UCSD-AML1 (cell line): Measurements from ENCODE around the gene CXCR2.
A peak's percentile ranks its signal among the peaks of the same experiment; 100 is the strongest.
"Not testable (repeated sequence)": the region's sequence is repeated elsewhere in the genome, so short reads cannot be mapped to it uniquely, and the experiment has no call there.

Experiments used
- DNase-seq: peaks from one replicate; lab custom pipeline; 2025; ENCODE audit not compliant: unreplicated experiment; lab: John Stamatoyannopoulos, UW

Gene CXCR2

GRCh38 chr2:218125626-218126080 is at the start of gene CXCR2:
CXCR2 (plus strand) TSS chr2:218126028; CDS start chr2:218134802, 8,774 bp downstream.
- DNase-seq: peak; percentile 35

GRCh38 chr2:218077464-218078216 is 48.2 kb upstream of the CXCR2 start:
- DNase-seq: no peak

- DNase-seq: no peak
These were observed 45.6 kb upstream of the CXCR2 start for GRCh38 chr2:218079943-218080913.

- no peak for DNase-seq
These were observed 44.8 kb upstream of the CXCR2 start for GRCh38 chr2:218081063-218081462.

- no peak for DNase-seq
These were observed 44.1 kb upstream of the CXCR2 start for GRCh38 chr2:218081695-218082094.

GRCh38 chr2:218082586-218083351 is 43.1 kb upstream of the CXCR2 start:
- DNase-seq: no peak

- no peak for DNase-seq
These were observed 42.5 kb upstream of the CXCR2 start for GRCh38 chr2:218083352-218083676.

GRCh38 chr2:218086478-218086877 is 39.4 kb upstream of the CXCR2 start:
- DNase-seq: no peak

- no peak for DNase-seq
These were observed 36.6 kb upstream of the CXCR2 start for GRCh38 chr2:218089259-218089658.

GRCh38 chr2:218091746-218092145 is 34.1 kb upstream of the CXCR2 start:
- DNase-seq: no peak

- no peak for DNase-seq
These were observed 31.9 kb upstream of the CXCR2 start for GRCh38 chr2:218093879-218094278.

- no peak for DNase-seq
These were observed 30.0 kb upstream of the CXCR2 start for GRCh38 chr2:218095853-218096252.

- no peak for DNase-seq
These were observed 27.9 kb upstream of the CXCR2 start for GRCh38 chr2:218097975-218098374.

- not testable (repeated sequence) for DNase-seq
These were observed 17.0 kb upstream of the CXCR2 start for GRCh38 chr2:218108834-218109233.

GRCh38 chr2:218121789-218122188 is 4.0 kb upstream of the CXCR2 start:
- not testable (repeated sequence) for DNase-seq

GRCh38 chr2:218122286-218122685 is 3.5 kb upstream of the CXCR2 start:
- not testable (repeated sequence) for DNase-seq

GRCh38 chr2:218123986-218124385 is 1.8 kb upstream of the CXCR2 start:
- DNase-seq: no peak

- no peak for DNase-seq
These were observed 733 bp upstream of the CXCR2 start for GRCh38 chr2:218125095-218125494.

GRCh38 chr2:218127929-218128455 is 2.2 kb downstream of the CXCR2 start:
- DNase-seq: no peak

GRCh38 chr2:218128781-218129457 is 3.1 kb downstream of the CXCR2 start:
- DNase-seq: no peak
